ENCODE results near the gene CACNG4. TPM values are rescaled to one million over a fixed set of nuclear protein-coding genes. Genes with fewer than 3 reads are reported as not detected.

The CACNG4 gene
- total and polyA plus RNA-seq, 4 donors, result 2.3 to 9.4 (median 4.1) TPM

- no peak for ATAC-seq (ENCODE audit: insufficient read depth, low FRiP score)
- H3K4me1 ChIP-seq (ENCODE audit: control insufficient read depth in 5 of 5, insufficient read depth in 5 of 5, low read length in 5 of 5), result peaks cover 0 to 16% (median 3%) of the 10 kb centered on the region in 5 donors
- no peak for DNase-seq
- peaks cover 0 to 4% (median 0%) of the 10 kb centered on the region in 4 donors for H3K9me3 ChIP-seq (ENCODE audit: control insufficient read depth in 4 of 4, insufficient read depth in 3 of 4, low read length in 3 of 4)
- H3K27me3 ChIP-seq (ENCODE audit: control insufficient read depth in 3 of 3, insufficient read depth in 3 of 3, low read length in 2 of 3), result peaks cover 3 to 36% (median 35%) of the 10 kb centered on the region in 3 donors
- 73 to 78% methylated on average over 10 of the region's 10 CpGs for WGBS, 2 donors
- no peak overlapping the region for H3K4me3 ChIP-seq
- TF ChIP-seq, protein P1, sequence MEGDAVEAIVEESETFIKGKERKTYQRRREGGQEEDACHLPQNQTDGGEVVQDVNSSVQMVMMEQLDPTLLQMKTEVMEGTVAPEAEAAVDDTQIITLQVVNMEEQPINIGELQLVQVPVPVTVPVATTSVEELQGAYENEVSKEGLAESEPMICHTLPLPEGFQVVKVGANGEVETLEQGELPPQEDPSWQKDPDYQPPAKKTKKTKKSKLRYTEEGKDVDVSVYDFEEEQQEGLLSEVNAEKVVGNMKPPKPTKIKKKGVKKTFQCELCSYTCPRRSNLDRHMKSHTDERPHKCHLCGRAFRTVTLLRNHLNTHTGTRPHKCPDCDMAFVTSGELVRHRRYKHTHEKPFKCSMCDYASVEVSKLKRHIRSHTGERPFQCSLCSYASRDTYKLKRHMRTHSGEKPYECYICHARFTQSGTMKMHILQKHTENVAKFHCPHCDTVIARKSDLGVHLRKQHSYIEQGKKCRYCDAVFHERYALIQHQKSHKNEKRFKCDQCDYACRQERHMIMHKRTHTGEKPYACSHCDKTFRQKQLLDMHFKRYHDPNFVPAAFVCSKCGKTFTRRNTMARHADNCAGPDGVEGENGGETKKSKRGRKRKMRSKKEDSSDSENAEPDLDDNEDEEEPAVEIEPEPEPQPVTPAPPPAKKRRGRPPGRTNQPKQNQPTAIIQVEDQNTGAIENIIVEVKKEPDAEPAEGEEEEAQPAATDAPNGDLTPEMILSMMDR (IDR thresholded peaks at IDR 0.05; ENCODE audit: control extremely low read depth, extremely low read depth), result no peak
- H3K36me3 ChIP-seq (ENCODE audit: control insufficient read depth in 4 of 4, insufficient read depth in 4 of 4, low read length in 4 of 4), result no peaks in the 10 kb centered on the region
- H3K9ac ChIP-seq (ENCODE audit: insufficient read depth in 1 of 2, low read length in 2 of 2), result no peak overlapping the region
- no peak overlapping the region for H3K27ac ChIP-seq (ENCODE audit: low read depth in 1 of 2, low read length in 1 of 2)
Measured at GRCh38 chr17:66967837-66968543, 3.5 kb downstream of the CACNG4 start.

GRCh38 chr17:66968916-66969315 lies 4.4 kb downstream of the CACNG4 start:
- Histone ChIP-seq H3K4me1 (ENCODE audit: control insufficient read depth in 5 of 5, insufficient read depth in 5 of 5, low read length in 5 of 5) (peaks cover 0 to 15% (median 3%) of the 10 kb centered on the region in 5 donors), H3K9me3 (ENCODE audit: control insufficient read depth in 4 of 4, insufficient read depth in 3 of 4, low read length in 3 of 4) (peaks cover 0 to 6% (median 0%) of the 10 kb centered on the region in 4 donors), H3K9ac (ENCODE audit: insufficient read depth in 1 of 2, low read length in 2 of 2) (no peak overlapping the region), H3K27ac (ENCODE audit: low read depth in 1 of 2, low read length in 1 of 2) (no peak overlapping the region), H3K4me3 (no peak overlapping the region), H3K27me3 (ENCODE audit: control insufficient read depth in 3 of 3, insufficient read depth in 3 of 3, low read length in 2 of 3) (peaks cover 3 to 29% (median 25%) of the 10 kb centered on the region in 3 donors), H3K36me3 (ENCODE audit: control insufficient read depth in 4 of 4, insufficient read depth in 4 of 4, low read length in 4 of 4) (no peaks in the 10 kb centered on the region)
- ATAC-seq (ENCODE audit: insufficient read depth, low FRiP score) (no peak), DNase-seq (no peak)
- TF ChIP-seq, protein P1 (IDR thresholded peaks at IDR 0.05; ENCODE audit: control extremely low read depth, extremely low read depth), result no peak
- 70 to 74% methylated on average over 4 of the region's 4 CpGs for WGBS, 2 donors

DNA sequence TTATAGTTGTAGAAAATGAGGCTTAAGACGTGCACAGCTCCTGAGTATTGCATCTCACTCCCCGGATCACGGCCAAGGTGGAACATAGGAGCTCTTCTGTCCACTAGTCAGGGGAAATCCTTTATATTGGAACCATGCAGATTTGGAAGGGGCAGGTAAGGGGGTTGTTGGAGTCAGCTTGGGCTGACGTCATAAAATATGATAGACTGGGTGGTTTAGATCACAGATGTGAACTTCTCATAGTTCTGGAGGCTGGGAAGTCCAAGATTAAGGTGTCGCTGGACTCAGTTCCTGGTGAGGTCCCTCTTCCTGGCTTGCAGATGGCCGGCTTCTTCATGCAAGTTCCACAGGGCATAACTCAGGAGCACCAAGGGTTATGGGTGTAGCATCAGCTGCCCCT lies 5.6 kb downstream of the CACNG4 start:
- DNase-seq (no peak), ATAC-seq (ENCODE audit: insufficient read depth, low FRiP score) (no peak)
- Histone ChIP-seq H3K9ac (ENCODE audit: insufficient read depth in 1 of 2, low read length in 2 of 2) (no peak overlapping the region), H3K4me1 (ENCODE audit: control insufficient read depth in 5 of 5, insufficient read depth in 5 of 5, low read length in 5 of 5) (peaks cover 0 to 8% (median 3%) of the 10 kb centered on the region in 5 donors), H3K27me3 (ENCODE audit: control insufficient read depth in 3 of 3, insufficient read depth in 3 of 3, low read length in 2 of 3) (peaks cover 3 to 25% (median 23%) of the 10 kb centered on the region in 3 donors), H3K4me3 (no peak overlapping the region), H3K27ac (ENCODE audit: low read depth in 1 of 2, low read length in 1 of 2) (no peak overlapping the region), H3K9me3 (ENCODE audit: control insufficient read depth in 4 of 4, insufficient read depth in 3 of 4, low read length in 3 of 4) (peaks cover 0 to 7% (median 0%) of the 10 kb centered on the region in 4 donors), H3K36me3 (ENCODE audit: control insufficient read depth in 4 of 4, insufficient read depth in 4 of 4, low read length in 4 of 4) (no peaks in the 10 kb centered on the region)
- WGBS, 2 donors, result 79 to 89% methylated on average over 6 of the region's 6 CpGs
- TF ChIP-seq, protein P1 (IDR thresholded peaks at IDR 0.05; ENCODE audit: control extremely low read depth, extremely low read depth), result no peak

Data from lung (tissue), 12 donors.